Eye (tissue), 1 donor: ENCODE results near the gene SFMBT2.
"Not testable (repeated sequence)": the region's sequence is repeated elsewhere in the genome, so short reads cannot be mapped to it uniquely, and the experiment has no call there.

Source experiments
- DNase-seq: peaks from one replicate; pipeline ENCODE4 v3.0.0-alpha.2; 2015

The SFMBT2 gene

GRCh38 chr10:7209458-7209857 is 201.4 kb downstream of the SFMBT2 start:
- no peak for DNase-seq

- DNase-seq: no peak
These were observed 204.3 kb downstream of the SFMBT2 start for GRCh38 chr10:7206412-7207100.

DNA sequence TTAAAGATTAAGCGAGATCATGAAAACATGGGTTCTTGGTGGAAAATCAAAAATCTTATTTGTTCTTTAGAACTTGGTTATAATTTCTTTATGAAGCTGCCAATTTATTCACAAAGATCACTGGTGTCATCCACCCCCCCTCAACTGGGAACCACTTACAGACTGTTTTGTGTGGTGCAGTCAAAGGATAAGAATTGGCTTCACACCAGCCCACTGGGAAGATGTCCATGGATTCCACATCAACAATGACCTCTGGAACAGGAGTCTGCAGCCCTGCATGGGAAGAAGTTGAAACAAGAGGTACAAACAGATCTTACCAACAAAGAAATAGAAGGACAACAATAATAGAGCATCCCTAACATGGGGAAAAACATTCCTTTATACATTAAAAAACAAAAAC is 205.2 kb downstream of the SFMBT2 start:
- no peak for DNase-seq

DNA sequence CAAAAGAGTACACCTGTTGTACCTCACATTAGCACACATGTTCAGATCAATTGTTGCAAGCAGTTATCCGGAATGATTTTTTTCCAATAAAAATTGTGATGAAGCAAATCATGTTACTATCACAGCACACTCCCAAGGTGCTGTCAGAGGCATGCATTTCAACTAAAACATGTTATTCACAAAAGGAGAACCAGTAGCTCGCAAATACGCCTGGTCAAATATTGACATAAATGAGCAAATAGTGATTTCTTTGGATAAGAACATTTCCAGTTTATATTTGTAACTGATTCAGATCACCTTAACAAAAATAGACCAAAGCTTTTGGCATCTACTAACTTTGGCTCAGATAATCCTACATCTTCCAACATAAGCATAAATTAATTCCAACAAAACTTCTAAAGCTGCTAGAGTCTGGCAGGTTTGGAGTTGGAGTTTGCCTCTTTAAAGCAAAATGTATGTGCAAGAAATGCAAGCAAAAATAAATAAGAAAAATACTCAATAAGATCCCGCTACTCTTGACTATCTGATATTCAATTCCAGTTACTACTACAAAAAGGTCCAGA is 208.0 kb downstream of the SFMBT2 start:
- peak; percentile 19 for DNase-seq

DNA sequence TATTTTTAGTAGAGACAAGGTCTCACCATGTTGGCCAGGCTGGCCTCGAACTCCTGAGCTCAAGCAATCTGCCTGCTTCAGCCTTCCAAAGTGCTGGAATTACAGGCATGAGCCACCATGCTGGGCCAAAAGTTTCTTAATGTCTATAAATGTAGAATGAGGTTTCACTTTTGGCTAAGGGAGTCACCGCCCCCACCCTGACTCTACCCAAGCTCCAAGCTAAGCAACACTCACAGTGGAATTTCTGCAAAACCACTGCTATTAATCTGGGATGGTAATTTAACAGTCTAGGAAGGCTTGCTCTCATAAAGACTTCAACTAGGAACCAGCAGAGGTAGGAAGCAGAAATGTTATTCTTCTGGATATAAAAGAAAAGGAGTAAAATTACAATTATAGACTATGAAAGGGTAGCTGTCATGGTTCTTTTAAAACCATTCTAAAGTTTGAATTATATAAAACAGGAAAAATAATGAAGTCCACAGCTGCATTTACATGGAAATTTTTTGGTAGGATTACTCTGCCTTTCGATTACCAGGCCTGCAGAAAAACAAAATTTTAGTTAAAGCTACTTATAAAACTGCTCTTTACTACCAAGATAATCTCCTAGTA is 211.6 kb downstream of the SFMBT2 start:
- no peak for DNase-seq

- DNase-seq: no peak
These were observed 214.6 kb downstream of the SFMBT2 start for GRCh38 chr10:7196284-7196683.

- no peak for DNase-seq
These were observed 215.7 kb downstream of the SFMBT2 start for GRCh38 chr10:7195118-7195517.

GRCh38 chr10:7194571-7194970 is 216.3 kb downstream of the SFMBT2 start:
- no peak for DNase-seq

DNA sequence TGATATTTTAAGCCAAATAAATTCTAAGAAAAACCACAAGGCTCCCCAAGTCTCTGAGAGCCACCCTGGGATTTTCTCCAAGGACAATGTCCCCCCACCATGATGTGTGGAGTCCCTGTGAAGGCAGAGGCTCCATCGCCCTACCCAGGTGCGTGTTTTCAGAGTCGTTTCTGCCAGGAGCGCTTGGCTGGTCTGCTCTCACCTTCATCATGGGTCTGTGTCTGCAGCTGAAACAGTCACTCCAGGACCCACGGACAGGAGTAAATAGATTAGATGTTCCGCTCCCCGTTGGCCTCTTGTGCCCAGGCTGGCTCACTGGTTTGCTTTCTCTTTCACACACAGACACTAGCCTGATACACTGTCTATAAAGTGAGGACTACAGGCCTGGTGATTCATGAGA is 217.5 kb downstream of the SFMBT2 start:
- DNase-seq: no peak

DNA sequence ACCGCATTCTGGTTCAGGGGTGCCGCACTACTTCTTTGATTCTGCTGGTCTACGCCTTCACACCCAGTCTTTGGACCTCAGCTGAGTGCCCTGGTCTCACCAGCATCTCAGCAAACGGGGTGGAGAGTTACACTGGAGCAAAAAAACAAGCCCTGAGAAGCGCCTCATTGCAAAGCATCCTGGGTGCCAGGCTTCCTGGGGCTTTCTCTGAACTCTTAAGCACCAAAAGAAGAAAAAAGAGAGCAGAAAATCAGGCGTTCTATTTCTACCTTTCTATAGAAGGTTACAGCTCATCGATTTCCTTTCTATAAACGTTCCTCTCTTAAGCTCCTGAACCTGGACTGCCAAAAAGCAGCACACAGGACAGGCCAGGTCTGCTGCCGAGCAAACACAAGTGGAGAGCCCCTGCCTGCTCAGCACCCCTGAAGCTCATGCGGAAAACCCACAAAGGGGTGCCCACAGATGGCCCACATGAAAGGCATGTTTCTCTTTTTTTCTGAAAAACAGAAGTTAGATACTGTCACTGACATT is 217.9 kb downstream of the SFMBT2 start:
- DNase-seq: no peak

DNA sequence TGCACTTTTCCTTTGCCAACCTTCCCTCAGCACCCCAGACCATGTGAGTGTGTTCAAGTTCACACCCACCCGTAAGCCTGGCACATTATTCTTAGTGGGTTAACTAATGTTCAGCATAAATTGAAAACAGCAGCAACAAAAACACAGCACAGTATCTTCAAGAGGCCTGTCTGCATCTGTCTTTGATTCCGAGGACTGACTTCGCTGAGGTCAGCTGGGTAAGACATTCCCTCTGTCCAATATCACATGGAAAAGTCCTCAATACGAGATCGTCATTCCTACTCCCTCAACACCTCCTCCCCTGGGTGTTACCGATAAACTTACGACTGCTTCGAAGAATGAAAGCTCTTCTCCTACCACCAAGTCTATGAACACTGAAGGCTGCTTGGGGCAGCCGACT is 218.8 kb downstream of the SFMBT2 start:
- peak; percentile 7 for DNase-seq

GRCh38 chr10:7190772-7191171 is 220.1 kb downstream of the SFMBT2 start:
- DNase-seq: not testable (repeated sequence)

DNA sequence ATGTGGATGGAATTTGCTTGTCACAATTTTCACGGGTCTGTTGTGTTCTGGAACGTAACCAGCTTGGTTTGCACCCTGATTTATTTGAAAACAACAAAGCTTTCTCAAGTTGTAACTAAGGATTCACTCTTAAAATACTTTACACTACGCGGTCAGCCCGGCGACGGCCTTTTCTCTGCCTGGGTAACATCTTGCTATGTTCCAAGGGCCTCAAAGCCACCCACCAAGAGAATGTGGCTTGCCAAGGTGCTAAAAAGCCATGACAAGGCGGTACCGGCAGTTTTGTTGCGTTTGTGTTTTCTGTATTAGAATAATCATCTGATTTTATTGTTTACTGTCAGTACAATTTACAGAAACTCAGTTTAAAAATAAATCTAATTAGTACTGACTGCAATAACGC is 220.9 kb downstream of the SFMBT2 start:
- no peak for DNase-seq

- DNase-seq: no peak
These were observed 222.3 kb downstream of the SFMBT2 start for GRCh38 chr10:7188456-7189050.

GRCh38 chr10:7186387-7187018 is 224.3 kb downstream of the SFMBT2 start:
- DNase-seq: peak; percentile 46

DNA sequence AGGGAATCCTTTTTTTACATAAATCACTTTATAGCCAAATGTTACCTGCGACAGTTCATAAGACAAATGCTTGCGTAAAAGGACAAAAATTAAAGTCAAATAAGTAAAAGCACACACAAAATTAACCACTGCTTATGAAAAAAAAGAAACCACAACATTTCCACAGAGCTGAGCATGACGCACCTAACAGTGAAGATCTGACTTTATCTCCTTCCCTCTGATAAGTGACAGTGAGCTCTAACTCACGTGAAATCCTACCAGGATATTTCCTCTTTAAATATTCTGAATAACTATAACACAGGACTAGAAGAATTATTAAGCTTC is 225.5 kb downstream of the SFMBT2 start:
- DNase-seq: no peak

DNA sequence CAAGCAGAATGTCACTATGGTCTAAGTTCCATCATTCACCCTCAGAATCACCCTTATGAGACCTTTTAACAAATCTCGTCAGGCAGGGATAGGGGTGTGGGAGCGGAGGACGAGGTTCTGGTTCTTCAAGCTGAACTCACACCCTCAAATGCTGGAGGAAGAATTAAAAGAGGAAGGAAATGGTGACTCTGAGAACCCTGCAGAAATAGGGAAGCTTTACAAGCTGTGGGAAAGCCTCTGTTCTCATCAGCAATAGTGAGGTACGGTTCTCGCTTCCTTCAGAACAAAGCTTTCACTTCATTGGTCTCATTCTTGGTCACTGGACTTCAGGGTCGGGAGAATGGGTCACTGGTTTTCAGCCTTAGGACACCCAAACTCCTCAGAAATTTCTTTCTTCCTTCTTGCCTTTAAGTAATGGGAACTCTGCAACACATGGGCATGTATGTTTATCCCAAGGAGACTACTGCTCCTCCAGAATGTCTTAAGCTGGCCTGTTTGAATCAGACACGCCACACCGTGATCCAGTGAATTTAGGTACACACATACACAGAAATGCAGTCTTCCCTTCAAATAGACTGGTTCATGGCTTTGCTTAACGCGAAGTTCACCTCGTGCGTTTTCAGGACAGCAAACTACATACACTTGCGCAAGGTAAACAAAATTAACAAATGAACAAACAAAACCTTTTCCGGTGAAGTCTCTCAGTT is 226.0 kb downstream of the SFMBT2 start:
- DNase-seq: no peak

- DNase-seq: not testable (repeated sequence)
These were observed 226.7 kb downstream of the SFMBT2 start for GRCh38 chr10:7184116-7184515.

DNA sequence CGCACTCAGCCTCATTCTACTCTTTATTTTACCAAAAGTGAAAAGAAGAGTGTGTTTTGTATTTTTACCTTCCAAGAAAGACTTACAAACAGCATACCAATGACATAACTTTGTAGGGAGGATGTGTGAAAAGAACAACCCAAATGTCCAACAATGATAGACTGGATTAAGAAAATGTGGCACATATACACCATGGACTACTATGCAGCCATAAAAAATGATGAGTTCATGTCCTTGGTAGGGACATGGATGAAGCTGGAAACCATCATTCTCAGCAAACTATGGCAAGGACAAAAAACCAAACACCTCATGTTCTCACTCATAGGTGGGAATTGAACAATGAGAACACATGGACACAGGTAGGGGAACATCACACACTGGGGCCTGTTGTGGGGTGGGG is 228.5 kb downstream of the SFMBT2 start:
- not testable (repeated sequence) for DNase-seq

DNA sequence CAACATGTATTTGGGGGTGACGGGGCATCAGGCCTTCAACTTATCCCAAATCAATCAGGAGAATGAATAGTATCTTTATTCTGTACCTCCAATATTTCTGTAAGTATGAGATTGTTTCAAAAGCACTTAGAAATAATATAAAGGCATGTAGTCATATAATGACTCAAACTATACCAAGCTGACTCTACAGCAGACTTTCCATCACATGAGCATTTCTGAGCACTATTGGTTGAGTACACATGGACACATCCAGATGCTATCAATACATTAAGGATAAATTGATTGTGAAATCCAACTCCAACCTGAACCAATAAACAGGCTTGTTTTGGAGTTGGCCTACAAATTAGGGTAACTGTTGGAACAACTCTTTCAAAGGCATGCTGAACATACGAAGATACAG is 229.4 kb downstream of the SFMBT2 start:
- DNase-seq: no peak

- DNase-seq: no peak
These were observed 231.3 kb downstream of the SFMBT2 start for GRCh38 chr10:7179536-7179935.

GRCh38 chr10:7173948-7174347 is 236.9 kb downstream of the SFMBT2 start:
- no peak for DNase-seq

DNA sequence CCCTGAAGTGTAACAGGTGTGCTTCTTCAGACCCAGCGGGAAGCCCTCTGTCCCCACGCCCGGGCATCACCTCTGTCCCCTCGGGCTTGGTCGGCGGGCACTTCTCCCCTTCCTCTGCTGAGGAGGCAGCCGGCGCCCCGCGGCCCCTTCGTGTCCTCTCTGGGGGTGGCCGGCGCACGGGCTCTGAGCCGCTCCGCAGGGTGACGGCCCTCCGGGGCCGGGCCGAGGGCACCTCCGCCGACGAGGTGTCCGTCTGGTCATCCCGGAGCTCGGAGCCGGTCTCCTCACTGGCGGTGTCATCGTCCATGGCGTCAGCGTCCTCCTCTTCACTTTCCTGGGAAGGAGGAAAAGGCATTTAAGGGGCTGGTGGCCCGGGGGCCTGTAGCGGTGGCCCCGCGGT is 239.0 kb downstream of the SFMBT2 start:
- no peak for DNase-seq
